Measurements from ENCODE around the gene EEF1E1.

- TF ChIP-seq POLR2AphosphoS5 (IDR thresholded peaks at IDR 0.05; ENCODE audit: borderline replicate concordance, low read depth, low read length) (no peak), EZH2 (IDR thresholded peaks at IDR 0.05) (no peak), FOXP2 (optimal IDR thresholded peaks at IDR 0.05; ENCODE audit: control extremely low read depth, extremely low read length, insufficient read depth) (no peak)
Observed at GRCh38 chr6:8087870-8088754, 14.2 kb downstream of the EEF1E1 start.
